NCI-H345 (cell line): ENCODE measurements around the gene SPC24.
A peak's percentile ranks its signal among the peaks of the same experiment; 100 is the strongest.
"Not testable (repeated sequence)": the region's sequence is repeated elsewhere in the genome, so short reads cannot be mapped to it uniquely, and the experiment has no call there.

Experiments used
- DNase-seq: peaks from one replicate; lab custom pipeline; 2025; lab: John Stamatoyannopoulos, UW

Gene SPC24

DNA sequence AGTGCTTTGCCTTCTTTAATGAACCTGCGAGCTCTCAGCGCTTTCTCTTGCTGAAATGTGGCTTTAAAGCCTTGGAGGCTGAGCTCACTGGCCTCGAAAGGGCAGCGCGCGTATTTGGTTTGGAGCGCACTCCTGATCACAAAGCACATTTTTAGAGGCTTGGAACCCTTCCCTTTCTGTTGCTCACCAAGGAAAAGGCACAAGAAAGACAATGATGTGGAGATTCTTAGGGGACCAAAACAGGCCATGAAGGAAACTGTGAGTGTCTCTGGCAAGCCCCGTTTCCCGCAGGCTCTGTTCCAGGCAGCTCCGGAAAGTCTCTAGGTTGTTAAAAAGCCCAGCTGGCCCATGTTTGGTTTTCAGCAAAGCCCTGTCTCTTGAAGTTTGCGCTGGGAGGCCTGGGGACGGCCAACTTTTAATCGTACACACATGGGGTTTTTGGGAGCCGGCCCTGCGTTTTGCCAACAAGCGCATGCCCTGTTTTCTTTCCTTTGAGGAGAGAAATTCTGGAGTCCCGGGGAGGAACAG lies 9.4 kb upstream of the SPC24 start:
- no peak for DNase-seq

DNA sequence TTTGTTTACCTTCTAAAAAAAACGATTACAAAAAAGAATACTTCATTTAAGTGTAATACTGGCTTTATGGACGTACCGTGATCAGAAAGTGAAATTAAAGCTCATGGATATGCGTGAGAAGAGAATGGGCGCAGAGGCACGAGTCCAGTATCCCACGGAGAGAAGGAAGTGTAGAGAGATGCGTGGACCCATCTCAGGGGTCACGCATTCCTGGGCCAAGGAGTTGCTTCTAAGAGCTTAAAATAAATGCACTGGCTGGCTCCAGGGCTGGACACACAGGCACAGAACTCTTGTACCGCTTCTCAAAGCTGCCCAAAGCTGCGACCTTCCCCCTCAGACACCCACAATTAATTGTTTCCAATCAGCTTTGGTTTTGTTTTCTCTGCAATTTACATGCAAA lies 8.7 kb upstream of the SPC24 start:
- no peak for DNase-seq

- not testable (repeated sequence) for DNase-seq
Measured at GRCh38 chr19:11160440-11160768, 4.8 kb upstream of the SPC24 start.

DNA sequence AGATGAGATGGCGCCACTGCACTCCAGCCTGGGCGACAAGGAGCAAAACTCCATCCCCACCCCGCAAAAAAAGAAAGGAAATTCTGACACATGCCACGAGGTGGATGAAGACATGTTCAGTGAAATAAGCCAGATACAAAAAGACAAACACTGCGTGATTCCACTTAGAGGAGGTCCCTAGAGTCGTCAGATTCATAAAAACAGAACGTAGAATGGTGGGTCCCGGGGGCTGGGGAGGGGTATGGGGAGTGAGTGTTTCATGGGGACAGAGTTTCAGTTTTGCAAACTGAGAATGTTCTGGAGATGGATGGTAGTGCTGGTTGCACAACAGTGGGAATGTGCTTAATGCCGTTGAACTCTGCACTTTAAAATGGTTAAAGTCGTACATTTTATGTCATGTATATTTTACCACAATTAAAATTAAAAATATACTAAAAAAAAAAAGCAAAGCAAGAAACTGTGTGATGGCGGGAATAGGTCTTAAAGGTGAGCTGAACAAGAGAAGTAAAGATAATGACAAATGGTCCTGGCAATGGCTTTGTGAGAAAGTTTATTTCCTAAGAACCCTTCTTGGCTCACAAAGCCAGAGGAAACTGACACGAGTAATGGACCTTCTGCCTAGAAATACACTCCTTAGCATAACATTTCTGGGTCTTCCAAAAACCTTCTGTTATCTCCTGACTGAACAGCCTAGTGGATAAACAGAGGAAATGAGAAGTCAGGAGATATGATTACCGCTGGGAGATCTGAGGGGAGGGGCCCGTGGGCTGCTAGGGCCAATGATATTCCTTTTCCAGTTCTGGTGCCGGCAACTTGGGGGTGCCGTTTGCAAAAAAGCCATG lies 4.2 kb upstream of the SPC24 start:
- no peak for DNase-seq

DNA sequence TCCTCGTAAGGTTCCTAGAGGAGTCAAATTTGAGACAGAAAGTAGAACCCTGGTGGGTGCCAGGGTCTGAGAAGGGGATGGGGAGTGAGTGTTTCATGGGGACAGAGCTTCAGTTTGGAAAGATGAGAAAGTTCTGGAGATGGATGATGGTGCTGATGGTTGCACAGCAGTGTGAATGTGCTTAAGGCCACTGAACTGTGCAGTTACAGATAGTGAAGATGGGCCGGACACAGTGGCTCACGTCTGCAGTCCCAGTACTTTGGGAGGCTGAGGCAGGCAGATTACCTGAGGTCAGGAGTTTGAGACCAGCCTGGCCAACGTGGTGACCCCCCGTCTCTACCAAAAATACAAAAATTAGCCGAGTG lies 917 bp downstream of the SPC24 start:
- DNase-seq = no peak

DNA sequence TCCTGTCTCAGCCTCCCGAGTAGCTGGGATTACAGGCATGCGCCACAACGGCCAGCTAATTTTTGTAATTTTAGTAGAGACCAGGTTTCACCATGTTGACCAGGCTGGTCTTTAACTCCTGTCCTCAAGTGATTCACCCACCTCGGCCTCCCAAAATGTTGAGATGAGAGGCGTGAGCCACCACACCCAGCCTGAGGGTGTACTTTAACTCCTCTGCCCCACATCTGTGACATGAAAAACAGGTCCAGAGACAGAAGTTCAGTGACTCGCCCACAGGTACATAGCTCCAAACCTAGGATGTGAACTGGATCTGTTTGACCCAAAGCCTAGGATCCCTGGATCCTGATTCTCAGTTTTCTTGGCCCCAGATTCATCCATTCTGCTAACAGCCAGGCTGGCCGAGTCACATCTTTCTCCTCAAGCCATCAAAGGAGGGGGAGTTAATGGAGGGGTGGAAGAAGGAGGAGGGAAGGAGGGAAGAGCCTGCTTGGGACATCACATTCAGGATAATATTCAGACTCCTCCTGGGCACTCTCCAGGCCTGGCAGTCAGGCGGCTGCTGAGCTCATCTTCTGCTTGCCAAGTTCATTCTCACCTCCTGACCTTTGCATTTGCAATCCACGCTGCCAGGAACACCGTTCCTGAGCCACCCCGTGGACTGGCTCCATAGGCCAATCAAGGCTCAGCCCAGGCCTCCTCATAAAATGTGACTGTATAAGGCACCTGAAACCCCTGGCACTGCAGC lies 3.1 kb downstream of the SPC24 start:
- DNase-seq = no peak

DNA sequence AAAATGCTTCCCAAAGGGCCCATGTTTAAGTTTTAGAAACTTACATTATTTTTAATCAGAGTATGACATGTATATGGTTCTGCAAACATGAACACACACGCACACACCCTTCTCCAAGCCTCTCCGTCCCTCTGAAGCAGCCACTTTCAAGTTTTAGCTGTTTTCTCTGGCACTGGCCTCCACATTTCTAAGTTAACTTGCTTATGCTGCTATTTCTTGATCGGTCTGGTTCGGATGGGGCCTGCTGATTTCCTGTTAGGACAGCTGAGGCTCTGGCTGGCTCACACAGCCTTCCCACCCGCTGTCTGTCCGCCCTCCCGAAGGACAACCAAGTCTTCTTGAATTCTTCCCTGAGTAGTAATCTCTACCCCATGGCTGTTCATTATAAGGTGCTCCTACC lies 4.4 kb downstream of the SPC24 start:
- DNase-seq = no peak

- no peak for DNase-seq
Measured at GRCh38 chr19:11148001-11148400, 7.6 kb downstream of the SPC24 start.

DNA sequence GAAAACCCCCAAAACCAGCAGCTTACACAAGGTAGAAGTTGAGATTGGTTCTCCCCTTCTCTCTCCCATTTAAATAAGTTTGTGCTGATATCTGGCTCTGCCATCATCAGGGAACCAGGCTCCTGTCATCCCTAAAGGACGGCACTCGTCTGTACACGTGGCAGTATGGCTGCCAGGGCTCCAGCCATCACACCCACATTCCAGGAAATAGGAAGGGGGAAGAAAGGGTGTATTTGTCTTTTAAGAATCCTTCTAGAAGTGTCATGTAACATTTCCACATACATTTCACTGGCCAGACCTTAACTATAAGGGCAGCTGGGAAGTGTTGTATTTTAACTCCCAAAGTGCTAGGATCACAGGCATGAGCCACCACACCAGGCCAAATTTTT lies 10.1 kb downstream of the SPC24 start:
- DNase-seq = no peak

GRCh38 chr19:11142528-11143171 lies 12.9 kb downstream of the SPC24 start:
- DNase-seq = no peak

DNA sequence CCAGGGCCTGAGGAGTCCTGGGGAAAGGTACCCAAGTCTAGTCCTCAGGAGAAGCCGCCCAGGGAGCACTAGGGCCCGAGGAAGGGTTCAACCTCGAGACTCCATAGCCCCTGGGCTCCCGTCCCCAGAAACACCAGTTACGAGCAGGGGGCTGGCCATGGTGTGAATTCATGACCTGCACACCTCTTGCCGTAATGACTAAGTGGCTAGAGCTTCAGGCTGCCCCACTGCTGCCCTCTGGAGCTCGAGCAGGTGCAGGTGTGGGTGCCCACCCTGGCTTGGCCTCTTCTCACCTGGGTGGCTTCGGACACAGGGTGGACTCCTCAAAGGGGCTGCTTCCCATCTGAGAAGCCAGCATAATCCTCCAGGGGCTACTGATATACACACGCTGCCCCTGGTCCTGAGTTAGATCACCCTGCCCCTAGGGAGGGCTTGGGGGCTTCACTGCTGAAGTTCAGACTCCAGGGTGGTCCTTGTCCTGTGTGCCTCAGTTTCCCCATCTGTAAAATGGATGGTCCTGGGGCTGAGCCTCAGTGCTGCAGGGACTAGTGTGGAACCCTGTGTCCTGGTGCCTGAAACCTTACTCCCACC lies 13.6 kb downstream of the SPC24 start:
- no peak for DNase-seq

DNA sequence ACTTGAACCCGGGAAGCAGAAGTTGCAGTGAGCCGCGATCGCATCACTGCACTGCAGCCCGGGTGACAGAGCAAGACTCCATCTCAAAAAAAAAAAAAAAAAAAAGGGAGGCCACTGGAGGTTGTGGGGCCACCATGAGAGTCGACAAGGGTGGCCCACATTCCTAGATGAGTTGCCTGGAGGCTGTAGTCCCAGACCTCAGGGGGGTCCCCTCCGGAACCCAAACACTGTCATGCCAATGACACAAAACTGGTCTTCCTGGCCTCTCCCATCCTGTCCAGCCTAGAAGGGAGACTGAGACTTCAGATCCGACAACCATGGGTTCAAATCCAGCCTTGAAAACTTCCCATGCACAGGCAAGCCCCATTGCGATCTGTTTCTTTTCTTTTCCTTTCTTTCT lies 14.7 kb downstream of the SPC24 start:
- no peak for DNase-seq

DNA sequence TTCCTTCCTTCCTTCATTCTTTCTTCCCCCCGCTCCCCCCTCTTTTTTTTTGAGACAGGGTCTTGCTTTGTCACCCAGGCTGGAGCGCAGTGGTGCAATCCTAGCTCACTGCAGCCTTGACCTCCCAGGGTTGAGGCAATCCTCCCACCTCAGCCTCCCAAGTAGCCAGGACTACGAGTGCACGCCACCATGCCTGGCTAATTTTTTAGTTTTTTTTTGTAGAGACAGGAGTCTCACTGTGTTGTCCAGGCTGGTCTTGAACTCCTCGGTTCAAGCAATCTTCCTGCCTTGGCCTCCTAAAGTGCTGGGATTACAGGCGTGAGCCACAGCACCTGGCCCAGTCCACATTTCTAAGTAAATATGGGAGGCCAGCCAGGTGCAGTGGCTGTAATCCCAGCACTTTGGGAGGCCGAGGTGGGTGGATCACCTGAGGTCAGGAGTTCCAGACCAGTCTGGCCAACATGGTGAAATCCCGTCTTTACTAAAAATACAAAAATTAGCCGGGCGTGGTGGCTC lies 15.5 kb downstream of the SPC24 start:
- not testable (repeated sequence) for DNase-seq

GRCh38 chr19:11138601-11139300 lies 16.8 kb downstream of the SPC24 start:
- peak; percentile 0 for DNase-seq

GRCh38 chr19:11137542-11138384 lies 17.8 kb downstream of the SPC24 start:
- DNase-seq = peak; percentile 56

- DNase-seq = no peak
Measured at GRCh38 chr19:11136400-11137101, 19.0 kb downstream of the SPC24 start.

- DNase-seq = no peak
Measured at GRCh38 chr19:11131471-11131870, 24.1 kb downstream of the SPC24 start.

DNA sequence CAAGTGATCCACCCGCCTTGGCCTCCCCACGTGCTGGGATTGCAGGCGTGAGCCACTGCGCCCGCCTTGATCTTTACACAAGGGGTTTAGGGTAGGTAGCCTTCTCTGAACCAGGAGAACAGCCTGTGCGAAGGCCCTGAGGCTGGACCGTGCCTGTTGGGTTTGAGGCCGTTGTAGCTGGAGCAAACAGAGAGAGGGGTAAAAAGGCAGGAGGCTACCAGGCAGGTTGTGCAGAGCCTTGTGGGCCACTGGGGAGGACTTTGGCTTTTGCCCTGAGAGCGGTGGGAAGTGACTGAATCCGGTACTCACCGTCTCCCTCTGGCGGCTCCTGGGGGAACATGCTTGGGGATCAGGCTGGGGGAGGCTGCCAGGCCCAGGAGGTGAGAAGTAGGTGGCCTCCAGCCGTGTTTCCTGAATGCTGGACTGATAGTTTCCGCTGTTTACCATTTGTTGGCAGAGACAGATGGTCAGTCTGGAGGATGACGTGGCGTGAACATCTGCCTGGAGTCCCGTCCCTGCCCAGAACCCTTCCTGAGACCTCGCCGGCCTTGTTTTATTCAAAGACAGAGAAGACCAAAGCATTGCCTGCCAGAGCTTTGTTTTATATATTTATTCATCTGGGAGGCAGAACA lies 24.6 kb downstream of the SPC24 start:
- peak; percentile 11 for DNase-seq

- DNase-seq = no peak
Measured at GRCh38 chr19:11127905-11128304, 27.7 kb downstream of the SPC24 start.
